ENCODE data around the gene ZFYVE27.

- TF ChIP-seq CTCF (IDR thresholded peaks at IDR 0.05) (no peak), EP300 (IDR thresholded peaks at IDR 0.05) (no peak)
These were observed 41.7 kb downstream of the ZFYVE27 start for GRCh38 chr10:97778452-97779302.
